WERI-Rb-1 (cell line): ENCODE data around the gene SNX27.

Experiments
- DNase-seq: peaks from one replicate; pipeline ENCODE4 v3.0.0-alpha.2; 2020
- H3K27ac ChIP-seq: fragments of 250-450 bp; sonication (Bioruptor Pico); 2 replicates; pipeline ENCODE4 v1.5.1; 2020; ENCODE audit warnings: mild to moderate bottlenecking, moderate library complexity
- H3K27me3 ChIP-seq: fragments of 250-450 bp; sonication (Bioruptor Pico); 2 replicates; pipeline ENCODE4 v1.5.1; 2021; ENCODE audit warnings: mild to moderate bottlenecking, low read depth, moderate library complexity; ENCODE audit not compliant: insufficient read depth, severe bottlenecking
- H3K36me3 ChIP-seq: fragments of 250-450 bp; sonication (Bioruptor Pico); 2 replicates; pipeline ENCODE4 v1.5.1; 2020; ENCODE audit warnings: mild to moderate bottlenecking, moderate library complexity
- H3K4me3 ChIP-seq: 2 replicates; pipeline ENCODE4 v1.5.1; 2011; ENCODE audit warnings: low read depth, mild to moderate bottlenecking, control low read depth, low read length
- H3K9me3 ChIP-seq: fragments of 250-450 bp; sonication (Bioruptor Pico); 2 replicates; pipeline ENCODE4 v1.5.1; 2021; ENCODE audit warnings: mild to moderate bottlenecking, moderate library complexity; ENCODE audit not compliant: severe bottlenecking
- CTCF ChIP-seq: IDR thresholded peaks from 2 replicates; pipeline ENCODE4 v1.5.1; 2011; ENCODE audit warnings: low read depth, mild to moderate bottlenecking, control low read depth, inconsistent platforms, low read length

The SNX27 gene

GRCh38 chr1:151686561-151686960 lies 74.7 kb downstream of the SNX27 start:
- Histone ChIP-seq H3K27ac (no peak overlapping the region), H3K9me3 (no peaks in the 10 kb centered on the region), H3K4me3 (no peak overlapping the region), H3K36me3 (peaks cover 52% of the 10 kb centered on the region), H3K27me3 (no peaks in the 10 kb centered on the region)
- DNase-seq: no peak
- TF ChIP-seq CTCF: no peak

GRCh38 chr1:151689494-151689893 lies 77.6 kb downstream of the SNX27 start:
- Histone ChIP-seq H3K9me3 (no peaks in the 10 kb centered on the region), H3K36me3 (peaks cover 56% of the 10 kb centered on the region), H3K4me3 (no peak overlapping the region), H3K27me3 (no peaks in the 10 kb centered on the region), H3K27ac (no peak overlapping the region)
- TF ChIP-seq CTCF: no peak
- no peak for DNase-seq

- Histone ChIP-seq H3K36me3 (peaks cover 49% of the 10 kb centered on the region), H3K27me3 (no peaks in the 10 kb centered on the region), H3K27ac (no peak overlapping the region), H3K4me3 (no peak overlapping the region), H3K9me3 (no peaks in the 10 kb centered on the region)
- DNase-seq: no peak
- TF ChIP-seq CTCF: no peak
These were observed 80.4 kb downstream of the SNX27 start for GRCh38 chr1:151692226-151692625.

GRCh38 chr1:151693057-151693651 lies 81.3 kb downstream of the SNX27 start:
- peaks cover 56% of the 10 kb centered on the region for H3K36me3 ChIP-seq

GRCh38 chr1:151701515-151701914 lies 89.7 kb downstream of the SNX27 start:
- no peaks in the 10 kb centered on the region for H3K9me3 ChIP-seq
- H3K36me3 ChIP-seq: peaks cover 95% of the 10 kb centered on the region
- H3K27ac ChIP-seq: no peak overlapping the region
- TF ChIP-seq CTCF: no peak
- H3K4me3 ChIP-seq: no peak overlapping the region
- no peak for DNase-seq
- H3K27me3 ChIP-seq: no peaks in the 10 kb centered on the region

More at GRCh38 chr1:151693057-151693651, 81.3 kb downstream of the SNX27 start:
- Histone ChIP-seq H3K4me3 (no peak overlapping the region), H3K27me3 (no peaks in the 10 kb centered on the region), H3K27ac (no peak overlapping the region), H3K9me3 (no peaks in the 10 kb centered on the region)
- peak; percentile 97 for TF ChIP-seq CTCF
- DNase-seq: peak; percentile 60

- Histone ChIP-seq H3K36me3 (peaks cover 95% of the 10 kb centered on the region), H3K9me3 (no peaks in the 10 kb centered on the region), H3K4me3 (no peak overlapping the region), H3K27me3 (no peaks in the 10 kb centered on the region), H3K27ac (peak overlapping the region; percentile 10; the same call in 1 of the 2 replicates)
- TF ChIP-seq CTCF: no peak
- DNase-seq: no peak
These were observed 91.1 kb downstream of the SNX27 start for GRCh38 chr1:151702936-151703335.
